ENCODE results near the gene CLCN7. TPM values are rescaled to one million over a fixed set of nuclear protein-coding genes. Genes with fewer than 3 reads are reported as not detected.
A peak's percentile ranks its signal among the peaks of the same experiment; 100 is the strongest.

The CLCN7 gene
- total and polyA plus RNA-seq, 2 donors (not counting 3 experiments of a cell fraction or from before 2014, with no cell fraction given) = 59.8 to 94.9 TPM

GRCh38 chr16:1509307-1510221, 34.7 kb upstream of the CLCN7 start:
- TF ChIP-seq POLR2A (IDR thresholded peaks at IDR 0.05; ENCODE audit: low read depth, low read length) (no peak), GATA2 (IDR thresholded peaks at IDR 0.05; ENCODE audit: insufficient read depth, insufficient read length, low read depth, low read length) (no peak), EZH2 (IDR thresholded peaks at IDR 0.05; ENCODE audit: borderline replicate concordance, low read depth, low read length, severe bottlenecking) (no peak), POLR2AphosphoS5 (IDR thresholded peaks at IDR 0.05; ENCODE audit: insufficient read depth, low read depth, low read length) (no peak), JUN (IDR thresholded peaks at IDR 0.05; ENCODE audit: borderline replicate concordance, insufficient read depth, insufficient read length, low read depth) (no peak), MYC (IDR thresholded peaks at IDR 0.05; ENCODE audit: low read depth, low read length) (no peak), FOS (IDR thresholded peaks at IDR 0.05; ENCODE audit: borderline replicate concordance, insufficient read depth, low read length) (no peak), CTCF (IDR thresholded peaks at IDR 0.05; ENCODE audit: extremely low read depth in 1 of 2, insufficient read depth in 1 of 2, low read depth in 1 of 2, low read length in 2 of 2) (no peak), MAX (IDR thresholded peaks at IDR 0.05; ENCODE audit: insufficient read depth, insufficient read length) (no peak)
- no peak overlapping the region for H3K9ac ChIP-seq (replicated peaks; ENCODE audit: extremely low read depth, insufficient read depth, low read length)
- H3K27ac ChIP-seq (ENCODE audit: insufficient read depth, low read depth, low read length) = no peak overlapping the region
- BruUV-seq (replicated peaks) = TSS peak; percentile 60
- dilution Hi-C loops (cut with MboI; ENCODE audit: extremely low pct_ligation_motif_present, low sequenced_read_pairs) = no loop called here
- intact Hi-C loops (cut with micrococcal nuclease) = no loop called here
- DNase-seq (ENCODE audit: low read depth, low spot score) (peak; percentile 15), FAIRE-seq (no peak)
- H3K36me3 ChIP-seq (ENCODE audit: control insufficient read depth in 2 of 2, extremely low read depth in 1 of 2, insufficient read depth in 2 of 2, low read length in 2 of 2) = peaks cover 5 to 13% of the 10 kb centered on the region in 2 experiments
- H3K4me3 ChIP-seq (replicated peaks in 1 of 3; ENCODE audit: insufficient read depth in 1 of 3, low read depth in 1 of 3, low read length in 3 of 3) = no peak overlapping the region
- no peaks in the 10 kb centered on the region for H3K79me2 ChIP-seq (ENCODE audit: control insufficient read depth, insufficient read depth, low read length)
- no peaks in the 10 kb centered on the region for H3K27me3 ChIP-seq (ENCODE audit: control insufficient read depth in 2 of 2, insufficient read depth in 2 of 2, low read length in 2 of 2)
- no peaks in the 10 kb centered on the region for H4K20me1 ChIP-seq (replicated peaks; ENCODE audit: control insufficient read depth, extremely low read depth, insufficient read depth, low read length)
- no peaks in the 10 kb centered on the region for H3K9me3 ChIP-seq (replicated peaks; ENCODE audit: control insufficient read depth, insufficient read depth, low read length)
- ChIA-PET CTCF (interaction anchor here (0.9 kb wide), 1 partner anchor 15 kb away, joined by 5 read pairs; no protein-coding TSS in a partner anchor), POLR2A (no interaction called here)
- no peak overlapping the region for H2AFZ ChIP-seq (ENCODE audit: low read depth, low read length)
- no peak overlapping the region for H3K4me2 ChIP-seq (ENCODE audit: insufficient read depth, low read length)
- H3K4me1 ChIP-seq (ENCODE audit: control insufficient read depth, extremely low read depth, insufficient read depth, low read length) = peaks cover 12% of the 10 kb centered on the region
- H3K9me1 ChIP-seq (replicated peaks; ENCODE audit: control insufficient read depth, extremely low read depth, insufficient read depth, low read length) = no peaks in the 10 kb centered on the region
